ENCODE results near the gene CDH4. TPM values are rescaled to one million over a fixed set of nuclear protein-coding genes. Genes with fewer than 3 reads are reported as not detected.

The CDH4 gene
- total RNA-seq, 4 donors from 2014 or later = 0.71 to 4.2 (median 2.9) TPM

DNA sequence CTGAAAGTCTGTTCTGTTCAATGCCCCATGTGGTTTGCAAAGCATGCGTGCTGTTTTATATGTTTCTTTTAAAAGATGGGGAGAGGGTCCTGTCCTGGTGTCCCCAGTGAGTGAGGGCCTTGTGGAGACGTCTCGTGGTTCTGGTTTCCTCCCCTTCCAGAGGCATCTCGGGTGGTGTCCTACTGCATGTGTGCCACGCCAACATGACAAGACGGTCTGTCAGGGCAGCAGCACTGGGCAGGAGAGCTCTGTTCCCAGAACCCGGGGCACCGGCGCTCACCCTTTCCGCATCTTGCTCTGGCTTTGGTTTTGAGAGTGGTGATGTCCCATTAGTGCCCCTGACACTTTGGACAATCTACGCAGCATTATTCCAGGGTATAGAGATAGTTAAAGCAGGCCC lies 275.6 kb downstream of the CDH4 start:
- intact Hi-C loops (cut with DNase I; ENCODE audit: low total_unique reads) = no loop called here
- H3K4me3 ChIP-seq (ENCODE audit: low read depth, poor library complexity, severe bottlenecking) = no peak overlapping the region
- TF ChIP-seq, protein P1, sequence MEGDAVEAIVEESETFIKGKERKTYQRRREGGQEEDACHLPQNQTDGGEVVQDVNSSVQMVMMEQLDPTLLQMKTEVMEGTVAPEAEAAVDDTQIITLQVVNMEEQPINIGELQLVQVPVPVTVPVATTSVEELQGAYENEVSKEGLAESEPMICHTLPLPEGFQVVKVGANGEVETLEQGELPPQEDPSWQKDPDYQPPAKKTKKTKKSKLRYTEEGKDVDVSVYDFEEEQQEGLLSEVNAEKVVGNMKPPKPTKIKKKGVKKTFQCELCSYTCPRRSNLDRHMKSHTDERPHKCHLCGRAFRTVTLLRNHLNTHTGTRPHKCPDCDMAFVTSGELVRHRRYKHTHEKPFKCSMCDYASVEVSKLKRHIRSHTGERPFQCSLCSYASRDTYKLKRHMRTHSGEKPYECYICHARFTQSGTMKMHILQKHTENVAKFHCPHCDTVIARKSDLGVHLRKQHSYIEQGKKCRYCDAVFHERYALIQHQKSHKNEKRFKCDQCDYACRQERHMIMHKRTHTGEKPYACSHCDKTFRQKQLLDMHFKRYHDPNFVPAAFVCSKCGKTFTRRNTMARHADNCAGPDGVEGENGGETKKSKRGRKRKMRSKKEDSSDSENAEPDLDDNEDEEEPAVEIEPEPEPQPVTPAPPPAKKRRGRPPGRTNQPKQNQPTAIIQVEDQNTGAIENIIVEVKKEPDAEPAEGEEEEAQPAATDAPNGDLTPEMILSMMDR (IDR thresholded peaks at IDR 0.05) = no peak
- TF ChIP-seq POLR2A (IDR thresholded peaks at IDR 0.05) = no peak
- DNase-seq (ENCODE audit: low spot score in 2 of 2) = no peak
- WGBS, 2 donors = 81 to 92% methylated on average over 11 of the region's 11 CpGs

DNA sequence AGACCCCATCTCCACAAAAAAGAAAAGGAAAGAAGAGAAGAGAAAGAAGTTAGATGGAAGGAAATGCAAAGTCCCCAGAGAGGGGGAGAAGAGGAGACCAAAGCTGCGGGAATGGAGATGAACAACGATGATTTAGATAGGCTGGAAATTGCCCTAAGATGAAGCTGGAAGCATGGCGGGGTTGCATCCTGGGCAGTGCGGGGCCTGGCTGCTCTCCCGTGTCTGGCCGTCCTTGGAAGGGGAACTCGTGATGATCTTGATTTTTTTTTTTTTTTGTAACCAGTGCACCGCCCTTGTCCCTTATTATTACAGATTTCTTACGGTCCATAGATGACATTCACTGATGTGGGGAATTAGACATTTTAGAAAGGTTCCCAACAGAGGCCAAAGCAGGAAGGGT lies 276.5 kb downstream of the CDH4 start:
- intact Hi-C loops (cut with DNase I; ENCODE audit: low total_unique reads) = no loop called here
- TF ChIP-seq, protein P1 (IDR thresholded peaks at IDR 0.05) = no peak
- TF ChIP-seq POLR2A (IDR thresholded peaks at IDR 0.05) = no peak
- H3K4me3 ChIP-seq (ENCODE audit: low read depth, poor library complexity, severe bottlenecking) = no peak overlapping the region
- no peak for DNase-seq (ENCODE audit: low spot score in 2 of 2)
- 73 to 82% methylated on average over 9 of the region's 9 CpGs for WGBS, 2 donors

DNA sequence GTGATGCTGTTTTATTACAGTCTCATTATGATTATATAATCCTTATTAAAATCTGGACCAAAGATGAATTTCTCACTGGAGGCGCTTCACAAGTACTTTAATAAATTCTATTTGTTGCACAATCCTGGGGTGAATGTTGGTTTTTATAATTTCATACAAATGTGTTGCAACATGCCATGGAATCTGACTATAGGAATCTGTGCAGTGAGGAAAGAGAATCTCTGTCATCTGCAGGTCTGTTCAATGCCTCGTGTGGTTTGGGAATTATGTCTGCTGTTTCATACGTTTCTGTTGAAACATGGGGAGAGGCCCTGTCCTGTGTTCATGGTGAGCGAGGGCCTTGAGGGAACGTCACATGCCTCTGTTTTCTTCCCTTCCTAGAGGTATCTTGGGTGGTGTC lies 277.3 kb downstream of the CDH4 start:
- DNase-seq (ENCODE audit: low spot score in 2 of 2) = no peak
- no peak overlapping the region for H3K4me3 ChIP-seq (ENCODE audit: low read depth, poor library complexity, severe bottlenecking)
- intact Hi-C loops (cut with DNase I; ENCODE audit: low total_unique reads) = no loop called here
- 35 to 38% methylated on average over 5 of the region's 5 CpGs for WGBS, 2 donors
- TF ChIP-seq, protein P1 (IDR thresholded peaks at IDR 0.05) = no peak
- no peak for TF ChIP-seq POLR2A (IDR thresholded peaks at IDR 0.05)

DNA sequence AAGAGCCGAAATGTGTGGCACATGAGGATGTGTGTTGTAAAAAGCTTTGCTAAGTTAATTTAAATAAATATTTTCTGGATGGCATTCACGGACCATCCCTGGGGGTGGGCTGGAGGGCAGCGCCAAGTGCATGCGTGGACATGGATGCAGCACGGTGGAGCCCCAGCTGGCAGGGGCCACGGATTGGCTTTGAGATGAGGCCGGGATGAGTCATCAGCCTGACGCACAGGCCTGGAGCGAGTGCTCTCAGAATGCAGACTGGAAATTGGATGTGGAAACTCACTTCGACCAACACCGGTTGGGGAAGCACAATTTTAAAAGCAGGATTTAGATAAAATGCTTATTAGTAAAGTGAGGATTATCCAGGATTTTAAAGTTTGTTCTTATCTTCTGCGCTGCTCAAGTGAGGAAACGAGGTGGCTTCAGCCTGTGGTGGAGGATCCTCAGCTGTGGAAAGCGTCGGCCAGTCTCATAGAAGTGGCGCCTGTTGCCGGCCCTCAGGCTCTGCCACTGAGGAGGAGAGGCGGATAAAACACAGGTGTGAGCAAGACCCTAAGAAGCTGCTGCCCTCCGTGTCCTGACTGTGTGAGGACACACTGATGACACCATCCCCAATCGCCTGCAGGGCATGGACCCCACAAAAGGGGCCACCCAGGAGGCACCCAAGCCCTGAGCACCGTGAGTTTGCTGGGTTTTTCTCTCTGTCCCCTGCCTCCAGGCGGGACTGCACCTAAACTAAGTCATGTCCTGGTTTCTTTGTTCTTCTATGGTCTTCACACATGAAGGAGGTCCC lies 279.7 kb downstream of the CDH4 start:
- H3K4me3 ChIP-seq (ENCODE audit: low read depth, poor library complexity, severe bottlenecking) = no peak overlapping the region
- intact Hi-C loops (cut with DNase I; ENCODE audit: low total_unique reads) = no loop called here
- TF ChIP-seq POLR2A (IDR thresholded peaks at IDR 0.05) = no peak
- TF ChIP-seq, protein P1 (IDR thresholded peaks at IDR 0.05) = no peak
- no peak for DNase-seq (ENCODE audit: low spot score in 2 of 2)
- 61 to 63% methylated on average over 22 of the region's 22 CpGs for WGBS, 2 donors

DNA sequence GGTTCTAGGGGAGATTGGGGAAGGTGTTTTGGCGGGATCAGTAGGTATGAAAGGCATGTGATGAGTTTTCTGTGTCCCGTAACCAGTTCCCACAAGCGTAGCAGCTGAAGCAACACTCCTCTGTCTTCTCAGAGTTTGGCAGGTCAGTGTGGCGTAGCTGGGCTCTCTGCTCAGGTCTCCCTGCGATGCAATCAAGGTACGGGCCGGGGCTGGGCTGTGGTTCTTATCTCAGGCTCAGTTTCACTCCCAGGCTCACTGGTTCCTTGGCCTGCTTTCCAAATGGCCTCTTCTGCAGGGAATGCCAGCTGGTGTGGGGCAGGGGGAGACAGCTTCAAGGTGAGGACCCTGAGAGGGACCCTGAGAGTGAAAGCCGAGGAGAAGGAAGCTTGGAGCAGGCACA lies 280.7 kb downstream of the CDH4 start:
- TF ChIP-seq, protein P1 (IDR thresholded peaks at IDR 0.05) = no peak
- no peak for TF ChIP-seq POLR2A (IDR thresholded peaks at IDR 0.05)
- no peak for DNase-seq (ENCODE audit: low spot score in 2 of 2)
- H3K4me3 ChIP-seq (ENCODE audit: low read depth, poor library complexity, severe bottlenecking) = no peak overlapping the region
- intact Hi-C loops (cut with DNase I; ENCODE audit: low total_unique reads) = no loop called here
- 75 to 81% methylated on average over 8 of the region's 8 CpGs for WGBS, 2 donors

DNA sequence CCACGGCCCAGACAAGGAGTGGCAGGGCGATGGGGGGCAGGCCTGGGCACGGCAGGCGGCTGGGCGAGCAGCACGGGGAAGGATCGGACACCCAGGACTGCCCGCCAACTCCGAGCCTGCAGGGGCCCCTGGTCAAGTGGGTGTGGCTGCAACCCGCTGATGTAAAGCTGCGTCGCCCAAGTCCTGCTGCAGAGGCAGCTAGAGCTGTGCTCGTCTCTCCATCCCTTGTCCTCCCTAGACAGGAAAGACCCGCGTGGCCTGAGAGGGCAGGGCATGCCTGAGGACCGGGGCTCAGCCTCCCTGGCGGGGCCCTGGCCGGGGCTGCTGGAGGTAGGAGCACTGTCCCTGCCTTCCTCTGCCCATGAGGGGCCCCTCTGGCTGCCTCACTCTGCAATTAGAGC lies 281.2 kb downstream of the CDH4 start:
- intact Hi-C loops (cut with DNase I; ENCODE audit: low total_unique reads) = no loop called here
- 64 to 73% methylated on average over 14 to 18 of the region's 18 CpGs for WGBS, 2 donors
- no peak for TF ChIP-seq POLR2A (IDR thresholded peaks at IDR 0.05)
- TF ChIP-seq, protein P1 (IDR thresholded peaks at IDR 0.05) = no peak
- no peak for DNase-seq (ENCODE audit: low spot score in 2 of 2)
- H3K4me3 ChIP-seq (ENCODE audit: low read depth, poor library complexity, severe bottlenecking) = no peak overlapping the region
